Kidney capillary endothelial cell (primary cell): ENCODE data around the gene ANO3.

Source experiments
- DNase-seq: peaks from one replicate; pipeline ENCODE4 v3.0.0-alpha.2; 2018; ENCODE audit warnings: low spot score

The ANO3 gene

GRCh38 chr11:26493616-26494015 lies 161.7 kb downstream of the ANO3 start:
- no peak for DNase-seq

DNA sequence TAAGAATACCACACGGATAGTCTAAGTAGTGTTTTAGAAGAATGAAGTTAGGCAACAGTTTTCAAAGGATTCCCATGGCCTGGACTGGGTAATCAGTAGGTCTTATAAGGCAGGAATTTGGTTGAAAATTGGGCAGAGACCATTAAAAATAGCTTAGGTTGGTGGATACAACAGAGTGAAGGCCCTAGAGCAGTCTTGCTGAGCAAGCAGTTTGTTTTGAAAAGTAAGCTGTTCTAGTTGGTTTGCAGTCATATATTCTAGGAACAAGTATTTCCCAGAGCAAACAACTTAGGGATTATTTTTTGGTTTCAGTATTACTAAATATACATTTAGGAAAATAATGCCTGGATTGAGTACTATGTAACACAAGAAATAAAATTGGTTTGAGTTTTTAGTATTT lies 175.3 kb downstream of the ANO3 start:
- no peak for DNase-seq

GRCh38 chr11:26510164-26510563 lies 178.2 kb downstream of the ANO3 start:
- no peak for DNase-seq

- DNase-seq, result no peak
Observed at GRCh38 chr11:26510756-26511155, 178.8 kb downstream of the ANO3 start.

- no peak for DNase-seq
Observed at GRCh38 chr11:26512196-26512595, 180.3 kb downstream of the ANO3 start.

DNA sequence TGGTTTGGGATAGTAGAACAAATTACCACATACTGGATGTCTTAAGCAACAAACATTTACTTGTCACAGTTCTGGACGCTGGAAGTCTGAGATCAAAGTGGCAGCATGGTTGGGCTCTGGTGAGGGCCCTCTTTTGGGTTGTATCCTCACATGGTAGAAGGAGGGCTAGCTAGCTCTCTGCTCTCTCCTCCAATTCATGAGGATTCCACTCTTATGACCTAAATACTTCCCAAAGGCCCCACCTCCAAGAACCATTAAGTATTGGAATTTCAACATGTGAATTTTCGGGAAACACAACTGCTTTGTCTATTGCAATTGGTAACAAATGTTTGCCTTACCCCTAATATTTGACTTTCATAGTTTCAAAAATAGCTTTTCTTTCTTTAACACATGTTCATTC lies 187.5 kb downstream of the ANO3 start:
- DNase-seq, result no peak

DNA sequence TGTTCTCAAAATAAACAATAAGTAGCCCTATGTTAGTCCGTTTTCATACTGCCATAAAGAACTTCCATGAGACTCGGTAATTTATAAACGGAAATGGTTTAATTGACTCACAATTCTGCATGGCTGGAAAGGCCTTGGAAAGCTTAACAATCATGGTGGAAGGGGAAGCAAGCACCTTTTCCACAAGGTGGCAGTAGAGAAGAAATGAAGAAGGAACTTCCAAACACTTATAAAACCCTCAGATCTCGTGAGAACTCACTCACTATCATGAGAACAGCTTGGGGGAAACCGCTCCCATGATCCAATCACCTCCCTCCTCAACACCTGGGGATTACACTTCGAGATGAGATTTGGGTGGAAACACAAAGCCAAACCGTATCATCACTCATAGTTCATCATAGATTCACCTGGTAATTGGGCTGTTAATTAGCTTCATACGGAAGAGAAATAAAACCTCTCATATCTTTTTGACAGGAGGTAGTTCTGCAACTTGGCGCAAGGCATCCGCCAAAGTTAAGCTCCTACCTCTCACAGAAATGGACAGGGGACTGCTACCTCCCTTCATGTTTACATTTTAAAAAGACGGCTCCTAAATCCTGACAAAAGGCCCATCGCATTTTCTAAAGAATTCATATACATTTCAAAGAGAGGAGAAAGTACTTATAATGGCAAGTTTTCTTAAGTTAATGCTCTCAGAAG lies 191.1 kb downstream of the ANO3 start:
- no peak for DNase-seq

DNA sequence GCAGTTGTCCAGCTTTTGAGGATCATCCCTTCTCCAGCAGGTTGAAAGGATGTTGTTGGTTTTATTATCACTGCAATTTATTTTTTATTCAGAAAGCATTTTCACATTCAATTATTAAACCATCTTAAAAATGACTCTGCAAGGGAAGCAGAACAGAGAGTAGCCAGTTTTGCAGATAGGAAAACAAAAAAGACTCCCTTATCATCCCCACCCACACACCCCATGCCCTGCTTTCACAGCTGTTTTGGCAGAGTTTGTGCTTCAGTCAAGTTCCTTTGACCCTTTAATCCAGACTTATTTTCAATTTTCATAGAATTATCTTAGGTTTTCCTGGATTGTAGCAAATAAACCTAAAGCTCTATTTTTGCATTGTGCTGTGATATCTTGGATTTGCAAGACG lies 195.8 kb downstream of the ANO3 start:
- no peak for DNase-seq

- DNase-seq, result no peak
Observed at GRCh38 chr11:26537341-26537740, 205.4 kb downstream of the ANO3 start.

DNA sequence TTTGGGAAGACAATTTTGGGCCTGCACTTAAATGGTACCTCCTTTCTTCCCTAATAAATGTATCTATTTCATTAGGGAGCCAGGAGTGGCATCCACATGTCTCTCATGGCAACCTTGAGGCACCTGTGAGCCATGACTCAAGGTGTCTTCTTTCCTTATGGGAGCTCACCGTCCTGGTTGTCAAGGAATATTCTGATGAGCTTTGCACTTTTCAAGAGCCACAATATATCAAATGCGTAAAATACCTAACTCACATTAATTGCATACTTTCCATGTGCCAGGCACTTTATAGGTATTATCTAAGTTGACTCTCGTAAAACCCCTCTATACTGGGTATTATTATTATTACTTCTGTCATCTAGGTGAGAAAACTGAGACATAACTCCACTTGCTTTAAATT lies 207.6 kb downstream of the ANO3 start:
- no peak for DNase-seq

- no peak for DNase-seq
Observed at GRCh38 chr11:26541870-26542269, 209.9 kb downstream of the ANO3 start.

DNA sequence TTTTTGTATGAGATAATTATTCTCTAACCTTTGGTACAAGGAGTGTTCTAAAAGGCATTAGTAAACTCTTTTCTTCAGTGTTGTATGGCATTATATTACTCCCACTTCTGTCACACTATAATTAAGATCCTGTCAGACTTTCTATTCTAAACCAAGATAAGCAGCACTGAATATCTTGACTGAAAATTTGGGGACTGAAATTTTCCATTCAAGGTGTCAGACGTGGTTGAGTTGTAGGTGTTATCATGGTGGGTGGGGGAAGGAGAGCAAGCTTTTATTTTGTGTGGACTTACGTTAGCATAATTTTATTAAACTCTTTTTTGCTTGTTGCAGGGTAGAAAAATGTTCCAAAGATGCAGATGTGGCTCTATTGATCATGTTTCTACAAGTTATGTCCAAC lies 217.2 kb downstream of the ANO3 start:
- DNase-seq, result no peak

DNA sequence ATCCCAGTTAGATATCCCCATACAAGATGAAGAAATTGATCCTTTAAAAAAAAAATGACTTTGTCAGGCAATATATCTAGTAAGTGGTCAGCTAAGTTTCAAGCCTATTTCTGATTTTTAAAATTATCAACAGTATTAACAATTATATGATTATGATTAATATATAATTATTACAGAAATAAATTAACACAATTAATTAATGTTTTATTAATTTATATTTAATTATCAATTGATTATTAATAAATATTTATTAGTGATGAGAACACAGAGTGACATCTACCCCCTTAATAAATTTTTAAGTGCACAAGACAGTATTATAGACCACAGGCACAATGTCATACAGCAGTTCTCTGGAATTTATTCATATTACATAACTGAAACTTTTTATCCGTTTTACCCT lies 218.1 kb downstream of the ANO3 start:
- DNase-seq, result no peak

DNA sequence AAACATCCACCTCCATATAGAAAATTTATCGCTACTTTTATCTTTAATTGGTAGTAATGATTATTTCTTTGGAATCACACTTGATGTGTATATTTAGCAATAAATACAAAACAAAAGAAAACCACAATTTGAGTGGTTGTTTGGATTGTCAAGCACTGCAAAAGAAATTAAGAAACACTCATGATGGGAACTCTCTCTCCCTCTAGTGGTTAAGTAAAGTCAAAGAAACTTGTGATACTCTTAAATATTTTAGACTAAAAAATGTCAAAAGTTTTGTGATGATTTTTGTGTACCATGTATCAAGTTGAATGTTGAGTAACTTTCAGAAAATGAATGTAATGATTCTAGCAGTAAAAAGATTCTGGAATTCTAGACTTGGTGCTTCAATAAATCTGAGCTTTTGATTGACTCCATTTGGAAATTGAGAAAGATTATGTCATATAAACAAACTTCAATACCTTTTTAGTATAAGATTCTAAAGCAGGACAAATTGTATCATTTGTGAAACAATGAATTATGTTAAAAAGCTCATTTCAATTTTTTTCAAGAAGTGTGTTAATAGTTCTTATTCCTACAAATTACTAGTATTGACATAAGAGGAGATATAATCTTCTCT lies 219.4 kb downstream of the ANO3 start:
- DNase-seq, result no peak

DNA sequence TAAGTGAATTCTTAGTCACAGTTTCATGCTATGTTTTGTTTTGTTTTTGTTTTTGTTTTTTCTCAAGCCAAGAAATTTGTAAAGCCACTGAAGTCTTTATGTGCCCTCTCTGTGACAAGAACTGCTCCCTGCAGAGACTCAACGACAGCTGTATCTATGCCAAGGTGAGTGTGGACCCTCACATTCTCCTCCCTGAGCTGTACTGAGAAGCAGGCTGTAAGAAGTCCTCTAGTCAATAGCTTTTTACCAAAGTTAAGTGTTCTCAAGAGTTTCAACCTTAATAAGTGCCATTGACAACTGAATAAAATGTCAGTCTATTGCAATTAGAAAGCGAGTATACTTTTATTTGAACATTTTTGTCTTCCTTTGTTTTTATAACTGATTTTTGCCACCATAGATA lies 221.3 kb downstream of the ANO3 start:
- no peak for DNase-seq

GRCh38 chr11:26554455-26554854 lies 222.5 kb downstream of the ANO3 start:
- no peak for DNase-seq

GRCh38 chr11:26556582-26556981 lies 224.7 kb downstream of the ANO3 start:
- no peak for DNase-seq

DNA sequence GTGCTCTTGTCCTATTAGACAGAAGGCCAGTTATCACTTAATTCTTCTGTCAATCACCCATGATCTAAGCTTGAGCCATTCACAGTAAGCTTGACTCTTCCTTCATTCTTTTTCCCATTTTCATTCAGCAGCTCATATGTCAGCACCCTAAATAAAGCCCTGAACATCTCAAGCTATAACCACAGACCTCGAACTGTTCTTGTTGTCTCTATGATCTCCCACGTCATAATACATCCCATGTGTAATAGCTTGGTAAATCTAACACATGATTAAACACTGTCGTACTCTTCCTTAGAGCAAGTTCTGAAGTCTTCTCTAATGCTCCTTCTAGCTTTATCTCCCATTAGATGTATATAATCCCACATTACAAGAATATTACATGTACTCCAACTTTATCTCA lies 225.7 kb downstream of the ANO3 start:
- DNase-seq, result no peak

DNA sequence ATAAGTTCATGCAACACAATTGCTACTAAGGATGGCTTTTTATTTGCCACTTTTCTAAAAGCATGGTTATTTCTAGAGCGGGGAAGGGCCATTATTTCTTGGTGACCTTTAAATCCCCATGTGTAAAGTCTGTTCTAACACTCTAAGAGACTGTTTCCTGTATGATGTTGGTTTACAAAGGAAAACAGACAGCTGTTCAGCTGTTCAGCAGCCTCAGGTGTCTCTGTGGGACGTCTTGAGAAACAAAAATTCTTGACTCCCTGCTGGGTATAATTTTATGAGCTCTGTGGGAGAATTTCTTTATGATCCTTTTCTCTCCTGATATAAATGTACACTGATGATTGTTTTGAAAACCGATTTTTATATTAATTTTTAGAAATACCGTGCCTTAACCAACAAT lies 226.3 kb downstream of the ANO3 start:
- no peak for DNase-seq

DNA sequence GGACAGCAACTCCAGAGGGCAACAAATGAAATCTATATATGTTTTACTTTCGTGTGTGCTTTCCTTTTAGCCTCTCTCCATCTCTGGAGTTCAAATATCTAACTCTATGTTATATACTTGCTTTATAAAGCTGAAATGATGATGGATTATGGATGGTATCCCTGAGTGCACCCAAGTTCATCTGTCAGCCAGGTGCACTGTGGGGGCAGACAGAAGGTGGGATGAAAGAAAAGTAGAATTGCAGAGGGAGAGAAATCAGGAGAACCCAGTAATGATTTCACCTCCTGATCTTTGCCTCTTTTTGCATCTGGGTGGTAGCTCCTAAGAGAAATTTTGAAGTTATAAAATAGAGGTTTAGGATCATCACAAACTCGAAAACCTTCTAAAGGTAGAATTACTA lies 237.7 kb downstream of the ANO3 start:
- no peak for DNase-seq

DNA sequence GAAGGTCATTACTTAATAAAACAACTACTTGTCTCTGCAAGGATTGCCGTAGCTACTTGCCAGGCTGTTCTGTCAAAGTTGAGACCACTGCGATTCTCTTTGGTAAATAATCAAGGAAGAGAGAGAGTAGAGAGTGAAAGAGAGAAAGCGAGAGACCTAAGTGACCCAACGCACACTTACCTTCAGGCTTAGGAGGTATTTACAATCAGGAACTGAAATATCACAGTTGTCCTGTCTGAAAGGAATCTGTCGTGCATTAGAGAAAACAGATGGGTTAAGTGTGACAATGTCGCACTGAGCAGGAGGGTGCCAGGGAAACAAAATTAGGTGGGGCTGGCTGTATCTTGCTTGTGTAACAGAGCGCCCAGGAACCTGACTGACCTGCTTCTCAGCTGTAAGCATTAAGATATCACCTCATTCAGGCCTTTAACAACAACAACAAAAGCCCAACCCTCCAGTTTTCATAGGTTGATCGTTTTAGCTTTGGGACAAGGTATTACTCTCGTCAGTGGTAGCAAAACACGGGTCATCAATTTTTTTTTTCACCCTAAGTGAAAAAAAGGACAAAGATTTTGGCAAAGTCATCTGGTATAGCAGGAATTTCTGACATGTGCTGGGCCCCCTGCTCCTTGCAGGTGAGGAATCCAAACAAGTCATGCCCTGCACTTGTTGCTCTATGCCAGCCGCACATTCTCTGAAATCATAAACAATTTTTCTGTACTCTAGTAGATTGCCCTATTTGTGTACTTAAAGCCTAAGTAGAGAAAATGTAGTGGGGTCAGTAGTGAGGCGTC lies 240.1 kb downstream of the ANO3 start, which contains the start of gene MUC15:
Gene MUC15, minus strand, starts transcription at position 403 of the 794 bp plus-strand sequence. CDS start 5,169 bp downstream, outside the sequence.
- DNase-seq, result no peak

DNA sequence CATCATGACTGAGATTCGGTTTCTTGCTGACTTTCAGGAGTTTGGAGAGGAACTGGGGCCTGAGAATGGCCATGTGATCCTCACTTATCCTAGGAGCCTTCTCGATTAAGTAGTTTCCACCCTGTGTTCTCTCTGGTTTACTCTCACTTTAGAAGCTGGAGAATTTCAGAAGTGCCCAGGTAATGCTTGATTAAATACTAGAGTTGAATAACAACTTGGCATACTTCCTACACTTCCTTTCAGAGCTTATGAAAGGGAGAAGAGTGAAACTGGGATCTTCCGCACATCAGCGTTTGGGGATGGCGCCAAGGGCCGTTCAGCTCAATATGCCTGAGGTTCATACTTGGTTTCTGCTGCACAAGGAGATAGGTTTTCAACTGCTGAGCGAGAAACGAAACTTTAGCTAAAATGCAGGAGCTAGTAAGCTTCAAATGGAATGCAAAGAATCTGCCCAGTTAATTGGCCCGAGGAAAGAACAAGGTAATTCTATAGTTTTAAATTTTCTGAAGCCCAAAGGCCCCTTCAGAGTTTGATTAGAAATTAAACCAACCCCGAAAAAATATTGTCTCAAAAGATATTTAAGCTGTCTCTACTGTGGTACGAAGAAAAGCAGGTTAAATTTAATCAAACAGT lies 241.0 kb downstream of the ANO3 start:
- no peak for DNase-seq

DNA sequence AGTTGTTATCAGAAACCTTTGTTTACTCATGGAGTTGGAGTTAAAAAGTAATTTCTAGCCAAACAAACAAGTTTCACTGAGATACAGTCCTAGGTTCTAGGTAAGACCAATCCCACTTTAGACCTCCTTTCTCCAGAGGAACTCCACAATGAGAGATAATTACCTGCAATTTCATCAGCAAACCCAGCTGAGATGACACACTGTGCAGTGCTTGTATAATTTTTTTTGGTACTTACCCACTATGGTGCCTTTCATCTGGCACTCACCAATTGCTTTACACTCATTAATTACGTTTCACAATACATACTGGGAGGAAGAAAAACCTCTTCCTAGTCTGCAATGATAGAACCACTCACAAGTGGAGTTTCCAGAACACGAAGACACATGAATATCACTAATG lies 242.0 kb downstream of the ANO3 start:
- no peak for DNase-seq
